NB4 (cell line): ENCODE measurements around the gene RBM18.

Experiments
- CTCF ChIP-seq: IDR thresholded peaks from one replicate; pipeline ENCODE4 v1.5.1; 2012; ENCODE audit warnings: low read depth, low read length
- MAX ChIP-seq: IDR thresholded peaks from 2 replicates; pipeline ENCODE4 v1.6.1; 2011; ENCODE audit warnings: low read depth, low read length
- POLR2A ChIP-seq: IDR thresholded peaks from 2 replicates; pipeline ENCODE4 v1.6.1; 2011; ENCODE audit warnings: mild to moderate bottlenecking; ENCODE audit not compliant: insufficient read length; ENCODE audit errors: extremely low read depth

GRCh38 chr9:122281368-122281767 lies 16.7 kb upstream of the RBM18 start:
- TF ChIP-seq CTCF (no peak), POLR2A (no peak), MAX (no peak)
